Kidney (tissue), 14 donors: ENCODE measurements around the gene SCN3A. TPM values are rescaled to one million over a fixed set of nuclear protein-coding genes. Genes with fewer than 3 reads are reported as not detected.

Experiments
- DNase-seq, 5 donors: peaks; one replicate each; pipeline ENCODE4 v3.0.0-alpha.2; 2013 to 2020
- FAIRE-seq: peaks from 2 replicates; lab custom pipeline; 2012; peaks lifted over from hg19 to GRCh38; lab: Jason Lieb, UNC
- H3K27ac ChIP-seq, 2 donors: one replicate each; pipeline ENCODE4 v1.7.0; 2013; ENCODE audit warnings: low read depth in 2 of 2, low read length in 2 of 2, inconsistent platforms in 1 of 2
- H3K27me3 ChIP-seq: one replicate; pipeline ENCODE4 v1.7.1; 2013; ENCODE audit warnings: low read length, inconsistent platforms; ENCODE audit not compliant: control insufficient read depth, insufficient read depth
- H3K36me3 ChIP-seq, 3 donors: one replicate each; pipeline versions ENCODE4 v1.7.0 to v1.7.1; 2013; ENCODE audit warnings: low read length in 3 of 3, control low read depth in 1 of 3, inconsistent platforms in 1 of 3; ENCODE audit not compliant: insufficient read depth in 3 of 3, control insufficient read depth in 2 of 3
- H3K4me1 ChIP-seq, 3 donors: one replicate each; pipeline versions ENCODE4 v1.7.0 to v1.7.1; 2013; ENCODE audit warnings: low read length in 3 of 3, inconsistent platforms in 1 of 3, low read depth in 1 of 3; ENCODE audit not compliant: control insufficient read depth in 2 of 3, insufficient read depth in 2 of 3
- H3K4me3 ChIP-seq, 3 donors: one replicate each; pipeline versions ENCODE4 v1.7.0 to v1.8.1; 2013; ENCODE audit warnings: low read length in 3 of 3, control low read depth in 1 of 3, inconsistent platforms in 1 of 3
- H3K9ac ChIP-seq, 3 donors: one replicate each; pipeline versions ENCODE4 v1.7.0 to v1.7.1; 2013; ENCODE audit warnings: low read length in 3 of 3, control low read depth in 1 of 3, inconsistent platforms in 1 of 3
- H3K9me3 ChIP-seq, 3 donors: one replicate each; pipeline versions ENCODE4 v1.7.0 to v1.7.1; 2013; ENCODE audit warnings: low read length in 3 of 3, control low read depth in 1 of 3, inconsistent platforms in 1 of 3; ENCODE audit not compliant: control insufficient read depth in 2 of 3, insufficient read depth in 1 of 3
- intact Hi-C: fragments of 100-400 bp; cut with DNase I; formaldehyde crosslinking; loops from one replicate; pipeline ENCODE4 v1.11.1; 2022
- polyA plus RNA-seq: library from polyadenylated mRNA; stranded (reverse); fragments of 350-450 nt; fragmentation: Illumina TruSeq; extraction: RNeasy Lipid Tissue Mini Kit (QIAGEN cat#74804); gene quantifications from one replicate; pipeline ENCODE4 v1.2.3, GENCODE V29; 2014; ENCODE audit warnings: low read depth, low replicate concordance; ENCODE audit not compliant: insufficient read depth
- total RNA-seq: library from RNA; stranded (reverse); fragmentation: NEBNext Ultra II Directional; extraction: Animal tissue kit (Norgen Biotek cat#: 25700); gene quantifications from one replicate; pipeline ENCODE4 v1.2.1, GENCODE V29; 2021
- TF ChIP-seq, protein P1 (sequence below): IDR thresholded peaks from 3 replicates; pipeline ENCODE4 v1.5.1; 2012; ENCODE audit warnings: mild to moderate bottlenecking, moderate library complexity, borderline replicate concordance; ENCODE audit not compliant: insufficient read depth; ENCODE audit errors: extremely low read depth
- donor health status: control.
- donor health status: control.
- donor health status: control.
- donor health status: control.
- donor health status: control.
- donor health status: DM: yes; HTN: yes; CAD: no.
- donor health status: Normal renal cell carcinoma (clear cell type).

Gene SCN3A
- total and polyA plus RNA-seq, 2 donors from 2014 or later = 0.11 to 6.3 TPM

DNA sequence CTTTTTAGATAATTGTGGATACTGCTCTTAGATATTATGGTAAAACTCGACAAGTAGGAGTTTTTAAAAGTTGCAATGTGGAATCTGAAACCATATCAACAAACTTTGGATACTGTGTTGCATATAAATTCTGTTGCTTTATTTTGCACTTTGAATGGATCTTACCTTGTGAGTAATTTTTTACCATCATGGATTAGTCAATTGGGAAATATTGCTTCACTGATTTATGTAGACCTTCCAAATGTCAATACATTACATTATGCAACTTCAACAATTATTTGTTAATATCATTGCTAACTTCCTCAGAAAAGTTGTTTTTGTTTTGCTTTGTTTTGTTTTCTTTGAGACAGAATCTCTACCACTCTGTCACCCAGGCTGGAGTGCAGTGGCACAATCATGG lies 146.5 kb downstream of the SCN3A start:
- Histone ChIP-seq H3K4me1 (no peaks in the 10 kb centered on the region), H3K36me3 (no peaks in the 10 kb centered on the region), H3K4me3 (no peak overlapping the region), H3K9me3 (no peaks in the 10 kb centered on the region), H3K27me3 (no peaks in the 10 kb centered on the region), H3K9ac (no peak overlapping the region), H3K27ac (no peak overlapping the region)
- intact Hi-C loops = no loop called here
- TF ChIP-seq, protein P1, sequence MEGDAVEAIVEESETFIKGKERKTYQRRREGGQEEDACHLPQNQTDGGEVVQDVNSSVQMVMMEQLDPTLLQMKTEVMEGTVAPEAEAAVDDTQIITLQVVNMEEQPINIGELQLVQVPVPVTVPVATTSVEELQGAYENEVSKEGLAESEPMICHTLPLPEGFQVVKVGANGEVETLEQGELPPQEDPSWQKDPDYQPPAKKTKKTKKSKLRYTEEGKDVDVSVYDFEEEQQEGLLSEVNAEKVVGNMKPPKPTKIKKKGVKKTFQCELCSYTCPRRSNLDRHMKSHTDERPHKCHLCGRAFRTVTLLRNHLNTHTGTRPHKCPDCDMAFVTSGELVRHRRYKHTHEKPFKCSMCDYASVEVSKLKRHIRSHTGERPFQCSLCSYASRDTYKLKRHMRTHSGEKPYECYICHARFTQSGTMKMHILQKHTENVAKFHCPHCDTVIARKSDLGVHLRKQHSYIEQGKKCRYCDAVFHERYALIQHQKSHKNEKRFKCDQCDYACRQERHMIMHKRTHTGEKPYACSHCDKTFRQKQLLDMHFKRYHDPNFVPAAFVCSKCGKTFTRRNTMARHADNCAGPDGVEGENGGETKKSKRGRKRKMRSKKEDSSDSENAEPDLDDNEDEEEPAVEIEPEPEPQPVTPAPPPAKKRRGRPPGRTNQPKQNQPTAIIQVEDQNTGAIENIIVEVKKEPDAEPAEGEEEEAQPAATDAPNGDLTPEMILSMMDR = no peak
- DNase-seq = no peak
- no peak for FAIRE-seq

DNA sequence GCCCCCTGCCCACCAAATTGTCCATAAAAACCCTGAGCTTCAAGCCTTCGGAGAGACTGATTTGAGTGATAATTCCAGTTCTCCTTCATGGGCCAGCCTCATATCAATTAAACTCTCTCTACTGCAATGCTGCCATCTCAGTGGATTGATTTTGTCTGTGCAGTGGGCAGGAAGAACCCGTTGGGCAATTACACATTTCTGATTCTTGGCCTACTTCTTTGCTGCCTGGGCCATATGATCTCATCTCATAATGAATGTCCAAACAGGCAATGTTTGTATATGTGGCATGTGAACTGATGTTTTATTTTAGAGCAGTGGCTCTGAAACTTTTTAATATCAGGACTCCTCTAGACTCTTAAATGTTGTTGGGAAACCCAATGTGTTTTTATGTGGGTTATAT lies 147.3 kb downstream of the SCN3A start:
- H3K9ac ChIP-seq = no peak overlapping the region

DNA sequence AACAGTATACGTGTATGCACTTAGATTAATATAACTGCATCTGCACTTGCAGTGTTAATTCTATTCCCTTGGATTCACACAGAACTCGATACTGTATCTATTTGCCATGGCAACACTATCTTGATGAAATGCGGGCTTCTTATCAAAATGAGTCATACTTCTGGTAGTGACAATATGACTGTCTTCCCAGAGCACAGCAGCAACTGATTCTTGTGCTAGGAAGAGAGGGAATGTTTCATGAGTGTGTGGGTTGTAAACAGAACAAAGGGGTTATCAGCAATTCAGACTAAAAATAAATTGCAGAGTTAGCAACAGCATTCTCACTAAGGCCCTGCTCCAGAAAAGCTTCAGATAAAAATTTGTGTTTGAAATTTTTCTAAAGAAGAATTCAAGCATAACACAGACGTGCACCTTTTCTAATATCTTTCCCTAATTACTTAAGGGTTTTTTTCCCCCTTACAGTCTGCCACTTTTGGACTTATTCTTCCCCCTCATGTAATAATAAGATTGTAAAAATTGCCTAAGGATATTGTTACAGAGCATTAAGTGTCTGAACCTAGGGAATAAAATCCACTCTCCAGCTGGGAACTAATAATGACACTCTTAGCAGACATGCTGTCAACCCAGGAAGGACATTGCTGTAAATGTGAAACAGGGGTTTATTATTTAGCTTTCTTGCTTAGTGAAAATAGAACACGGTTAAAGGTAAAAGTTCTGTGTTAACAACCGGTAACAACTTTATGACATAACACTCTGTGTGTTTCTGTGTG lies 148.6 kb downstream of the SCN3A start:
- DNase-seq = peak in 2 of 5 donors; percentile 8 to 14
- TF ChIP-seq, protein P1 = no peak
- Histone ChIP-seq H3K4me1 (no peaks in the 10 kb centered on the region), H3K4me3 (no peak overlapping the region), H3K27ac (no peak overlapping the region), H3K9ac (no peak overlapping the region), H3K27me3 (no peaks in the 10 kb centered on the region), H3K36me3 (no peaks in the 10 kb centered on the region), H3K9me3 (no peaks in the 10 kb centered on the region)
- intact Hi-C loops = no loop called here
- FAIRE-seq = no peak

More for the DNA sequence above, 147.3 kb downstream of the SCN3A start:
- no peaks in the 10 kb centered on the region for H3K9me3 ChIP-seq
- DNase-seq (no peak), FAIRE-seq (no peak)
- intact Hi-C loops = no loop called here
- H3K4me1 ChIP-seq = no peaks in the 10 kb centered on the region
- TF ChIP-seq, protein P1 = no peak
- H3K27me3 ChIP-seq = no peaks in the 10 kb centered on the region
- H3K4me3 ChIP-seq = no peak overlapping the region
- H3K36me3 ChIP-seq = no peaks in the 10 kb centered on the region
- no peak overlapping the region for H3K27ac ChIP-seq
